Measurements from ENCODE around the gene MAP2.

Gene MAP2

DNA sequence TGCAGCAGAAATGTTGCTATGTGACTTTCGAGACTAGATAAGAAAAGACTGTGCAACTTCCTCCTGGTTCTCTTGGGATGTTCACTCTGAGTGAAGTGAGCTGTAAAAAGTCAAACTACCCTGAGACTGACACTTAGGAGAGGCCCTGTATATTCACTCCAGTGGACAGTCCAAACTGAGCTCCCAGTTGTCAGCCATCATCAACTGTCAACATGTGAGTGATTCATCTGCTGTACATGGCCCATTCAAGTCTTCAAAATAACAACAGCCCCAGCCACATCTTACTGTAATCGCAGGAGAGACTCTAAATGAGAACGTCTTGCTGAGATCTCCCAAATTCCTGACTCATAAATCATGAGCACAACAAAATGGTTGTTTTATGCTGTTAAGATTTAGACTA, 339.3 kb downstream of the MAP2 start:
- H3K27ac Mint-ChIP-seq = no peak overlapping the region
- no peaks in the 10 kb centered on the region for H3K9me3 Mint-ChIP-seq
- no peaks in the 10 kb centered on the region for H3K4me1 Mint-ChIP-seq
- H3K27me3 Mint-ChIP-seq (ENCODE audit: low read depth, poor library complexity) = peaks cover 4% of the 10 kb centered on the region
- no peak for DNase-seq
- H3K36me3 Mint-ChIP-seq (ENCODE audit: low read depth) = no peaks in the 10 kb centered on the region
- no peak overlapping the region for H3K4me3 Mint-ChIP-seq
- TF ChIP-seq, protein P1, sequence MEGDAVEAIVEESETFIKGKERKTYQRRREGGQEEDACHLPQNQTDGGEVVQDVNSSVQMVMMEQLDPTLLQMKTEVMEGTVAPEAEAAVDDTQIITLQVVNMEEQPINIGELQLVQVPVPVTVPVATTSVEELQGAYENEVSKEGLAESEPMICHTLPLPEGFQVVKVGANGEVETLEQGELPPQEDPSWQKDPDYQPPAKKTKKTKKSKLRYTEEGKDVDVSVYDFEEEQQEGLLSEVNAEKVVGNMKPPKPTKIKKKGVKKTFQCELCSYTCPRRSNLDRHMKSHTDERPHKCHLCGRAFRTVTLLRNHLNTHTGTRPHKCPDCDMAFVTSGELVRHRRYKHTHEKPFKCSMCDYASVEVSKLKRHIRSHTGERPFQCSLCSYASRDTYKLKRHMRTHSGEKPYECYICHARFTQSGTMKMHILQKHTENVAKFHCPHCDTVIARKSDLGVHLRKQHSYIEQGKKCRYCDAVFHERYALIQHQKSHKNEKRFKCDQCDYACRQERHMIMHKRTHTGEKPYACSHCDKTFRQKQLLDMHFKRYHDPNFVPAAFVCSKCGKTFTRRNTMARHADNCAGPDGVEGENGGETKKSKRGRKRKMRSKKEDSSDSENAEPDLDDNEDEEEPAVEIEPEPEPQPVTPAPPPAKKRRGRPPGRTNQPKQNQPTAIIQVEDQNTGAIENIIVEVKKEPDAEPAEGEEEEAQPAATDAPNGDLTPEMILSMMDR (IDR thresholded peaks at IDR 0.05) = no peak

- Mint-ChIP-seq H3K36me3 (ENCODE audit: low read depth) (no peaks in the 10 kb centered on the region), H3K27ac (no peak overlapping the region), H3K27me3 (ENCODE audit: low read depth, poor library complexity) (peaks cover 26% of the 10 kb centered on the region), H3K9me3 (no peaks in the 10 kb centered on the region), H3K4me3 (no peak overlapping the region), H3K4me1 (peaks cover 5% of the 10 kb centered on the region)
- DNase-seq = no peak
- TF ChIP-seq, protein P1 (IDR thresholded peaks at IDR 0.05) = no peak
These were observed 342.8 kb downstream of the MAP2 start for GRCh38 chr2:209766613-209767012.

DNA sequence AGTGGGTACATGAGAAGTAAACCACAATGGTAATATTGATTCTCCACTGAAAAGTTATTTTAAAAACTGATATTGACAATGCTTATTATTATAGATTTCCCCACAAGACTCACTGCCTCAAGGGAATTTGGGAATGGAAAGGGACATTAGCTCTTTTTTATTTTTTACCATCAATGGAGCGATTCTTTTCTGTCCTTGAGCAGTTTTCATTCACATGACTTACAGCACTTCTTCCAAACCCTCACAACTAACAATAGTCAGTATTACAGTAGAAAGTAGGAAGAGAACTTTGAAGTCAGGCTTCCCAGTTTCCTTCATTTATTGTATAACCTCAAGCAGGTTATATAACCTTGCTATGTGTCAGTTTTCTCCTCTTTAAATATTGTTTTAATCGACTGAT, 343.5 kb downstream of the MAP2 start:
- H3K9me3 Mint-ChIP-seq = no peaks in the 10 kb centered on the region
- H3K4me1 Mint-ChIP-seq = peaks cover 5% of the 10 kb centered on the region
- peaks cover 27% of the 10 kb centered on the region for H3K27me3 Mint-ChIP-seq (ENCODE audit: low read depth, poor library complexity)
- H3K27ac Mint-ChIP-seq = no peak overlapping the region
- no peak overlapping the region for H3K4me3 Mint-ChIP-seq
- TF ChIP-seq, protein P1 (IDR thresholded peaks at IDR 0.05) = no peak
- no peak for DNase-seq
- H3K36me3 Mint-ChIP-seq (ENCODE audit: low read depth) = no peaks in the 10 kb centered on the region

DNA sequence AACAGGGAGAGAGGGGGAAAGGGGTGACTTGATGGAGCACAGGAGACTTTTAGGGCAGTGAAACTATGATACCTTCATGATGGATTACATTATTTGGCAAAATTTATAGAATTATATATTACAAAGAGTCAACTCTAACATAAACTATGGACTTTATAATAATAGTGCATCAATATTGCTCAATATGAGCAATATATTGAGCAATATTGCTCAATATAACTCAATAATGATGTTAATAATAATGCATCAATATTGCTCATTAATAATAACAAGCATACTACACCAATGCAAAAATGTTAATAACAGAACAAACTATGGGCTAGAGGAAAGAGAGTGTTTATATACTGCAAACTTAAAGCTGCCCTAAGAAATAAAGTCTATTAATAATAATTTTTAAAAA, 344.7 kb downstream of the MAP2 start:
- TF ChIP-seq, protein P1 (IDR thresholded peaks at IDR 0.05) = no peak
- Mint-ChIP-seq H3K27me3 (ENCODE audit: low read depth, poor library complexity) (peaks cover 40% of the 10 kb centered on the region), H3K4me3 (no peak overlapping the region), H3K27ac (no peak overlapping the region), H3K36me3 (ENCODE audit: low read depth) (no peaks in the 10 kb centered on the region), H3K9me3 (no peaks in the 10 kb centered on the region), H3K4me1 (peaks cover 5% of the 10 kb centered on the region)
- DNase-seq = no peak

GRCh38 chr2:209771474-209772289, 347.8 kb downstream of the MAP2 start, which contains the start of gene UNC80:
Gene UNC80, plus strand, starts transcription at chr2:209771832. Its CDS starts 241 bp downstream, at chr2:209772073.
- Mint-ChIP-seq H3K9me3 (no peaks in the 10 kb centered on the region), H3K4me1 (peaks cover 5% of the 10 kb centered on the region), H3K27ac (no peak within 1 kb of the TSS), H3K27me3 (ENCODE audit: low read depth, poor library complexity) (peaks cover 60% of the 10 kb centered on the region), H3K36me3 (ENCODE audit: low read depth) (no peaks in the 10 kb centered on the region), H3K4me3 (peak within 1 kb of the TSS; percentile 81)
- DNase-seq = peak; percentile 96
- TF ChIP-seq, protein P1 (IDR thresholded peaks at IDR 0.05) = no peak

- Mint-ChIP-seq H3K27ac (no peak overlapping the region), H3K4me3 (peak overlapping the region; percentile 80), H3K9me3 (no peaks in the 10 kb centered on the region), H3K27me3 (ENCODE audit: low read depth, poor library complexity) (peaks cover 63% of the 10 kb centered on the region), H3K4me1 (peaks cover 5% of the 10 kb centered on the region), H3K36me3 (ENCODE audit: low read depth) (no peaks in the 10 kb centered on the region)
- no peak for DNase-seq
- TF ChIP-seq, protein P1 (IDR thresholded peaks at IDR 0.05) = no peak
These were observed 348.4 kb downstream of the MAP2 start for GRCh38 chr2:209772290-209772685.

Measured in nephron progenitor cell (in vitro differentiated cells).